ENCODE measurements around the gene CR1.
"Not testable (repeated sequence)": the region's sequence is repeated elsewhere in the genome, so short reads cannot be mapped to it uniquely, and the experiment has no call there.

CR1 gene

GRCh38 chr1:207645635-207646081, 149.7 kb downstream of the CR1 start:
- no peak for DNase-seq

DNA sequence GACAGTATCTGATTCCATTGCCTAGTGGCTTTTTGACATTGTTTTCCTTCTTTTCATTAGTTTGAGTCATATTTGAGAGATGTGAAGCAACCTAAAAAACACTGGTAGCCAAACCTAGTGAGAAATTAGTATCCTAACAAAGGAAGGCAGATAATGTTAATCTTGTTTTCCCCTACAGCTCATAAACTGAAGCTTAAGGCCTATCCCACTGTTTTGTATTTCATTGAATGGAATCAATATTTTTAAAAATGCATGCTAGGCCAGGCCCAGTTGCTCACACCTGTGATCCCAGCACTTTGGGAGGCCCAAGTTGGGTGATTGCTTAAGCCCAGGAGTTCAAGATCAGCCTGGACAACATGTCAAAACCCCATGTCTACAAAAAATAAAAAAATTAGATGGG, 150.2 kb downstream of the CR1 start:
- no peak for DNase-seq

DNA sequence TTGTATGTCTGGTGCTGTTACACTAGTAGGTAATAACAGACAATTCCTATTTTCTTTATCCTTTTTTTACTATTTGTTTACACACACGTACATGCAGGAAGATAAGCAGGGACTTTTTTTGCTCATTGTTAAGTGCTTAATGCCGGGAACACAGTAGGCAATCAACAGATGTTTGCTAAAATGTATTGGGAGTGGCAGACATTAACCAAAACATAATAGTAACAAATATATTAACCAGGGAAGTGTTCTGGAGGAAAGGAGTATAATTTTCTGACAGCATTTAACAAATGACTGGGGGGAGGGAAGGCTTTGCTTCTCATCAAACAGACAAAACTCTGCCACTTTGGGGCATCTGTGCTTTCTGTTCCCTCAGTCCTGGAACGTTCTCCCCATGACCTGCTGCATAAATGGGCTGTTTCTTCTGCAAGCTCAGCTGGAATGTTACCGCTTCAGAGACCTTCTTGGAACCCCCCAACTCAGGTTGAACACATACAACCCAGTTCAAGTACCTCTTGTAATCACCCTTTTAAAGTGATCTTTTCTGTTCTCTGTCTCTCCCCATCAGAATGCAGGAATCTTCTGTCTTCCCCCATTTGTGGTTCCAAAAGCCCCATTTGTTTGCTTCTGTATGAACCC, 151.1 kb downstream of the CR1 start:
- DNase-seq = no peak

DNA sequence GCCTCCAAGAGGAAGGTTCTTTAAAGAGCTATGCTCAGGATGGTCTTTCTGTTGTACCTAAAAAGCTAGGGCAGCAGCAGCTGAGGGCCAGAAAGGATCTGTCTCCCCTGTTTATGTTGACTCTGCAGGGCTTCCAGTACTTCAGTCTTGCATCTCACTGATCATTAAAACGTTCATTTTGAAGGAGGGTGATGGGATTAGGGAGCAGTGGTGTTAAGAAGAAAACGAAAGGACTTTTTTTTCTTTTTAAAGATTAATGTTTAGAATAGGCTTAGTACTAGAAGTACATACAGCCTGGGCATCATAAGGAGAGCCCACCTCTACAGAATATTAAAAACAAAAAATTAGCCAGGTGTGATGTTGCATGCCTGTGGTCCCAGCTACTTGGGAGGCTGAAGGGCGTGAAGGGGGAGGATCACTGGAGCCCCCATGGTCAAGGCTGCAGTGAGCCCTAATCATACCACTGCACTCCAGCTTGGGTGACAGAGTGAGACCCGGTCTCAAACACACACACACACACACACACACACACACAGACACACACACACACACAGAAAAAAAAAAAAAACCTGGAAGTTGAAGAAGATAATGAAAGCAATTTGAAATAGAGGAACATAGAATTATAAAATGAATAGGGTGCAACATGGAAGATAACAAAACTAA, 151.8 kb downstream of the CR1 start:
- no peak for DNase-seq

- no peak for DNase-seq
These were observed 152.6 kb downstream of the CR1 start for GRCh38 chr1:207648334-207649209.

DNA sequence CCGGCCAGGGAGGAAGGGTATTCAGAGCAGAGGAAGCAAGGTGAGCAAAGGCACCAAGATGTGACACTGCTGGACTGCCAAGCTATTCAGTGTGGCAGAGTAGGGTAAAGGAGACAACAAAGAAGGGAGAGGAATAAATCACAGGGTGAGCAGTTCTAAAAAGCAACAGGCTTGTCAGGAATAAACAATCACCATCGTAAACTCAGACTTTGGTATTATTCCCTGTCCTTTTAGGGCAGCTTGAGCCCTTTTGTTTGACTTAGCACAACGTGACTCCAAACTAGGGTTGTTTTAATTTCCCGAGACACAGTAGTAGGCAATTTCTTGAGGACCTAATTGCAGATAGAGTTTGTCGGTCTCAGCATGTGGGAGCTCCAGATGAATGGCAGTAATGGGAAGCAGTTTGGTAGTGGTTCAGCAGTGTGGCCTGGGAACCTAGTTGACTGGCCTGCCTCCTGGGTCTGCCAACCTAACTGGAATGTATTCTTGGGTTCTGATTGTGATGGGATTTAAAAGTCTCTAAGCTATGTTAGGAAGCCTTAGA, 153.3 kb downstream of the CR1 start:
- no peak for DNase-seq

- no peak for DNase-seq
These were observed 154.1 kb downstream of the CR1 start for GRCh38 chr1:207649865-207650580.

DNA sequence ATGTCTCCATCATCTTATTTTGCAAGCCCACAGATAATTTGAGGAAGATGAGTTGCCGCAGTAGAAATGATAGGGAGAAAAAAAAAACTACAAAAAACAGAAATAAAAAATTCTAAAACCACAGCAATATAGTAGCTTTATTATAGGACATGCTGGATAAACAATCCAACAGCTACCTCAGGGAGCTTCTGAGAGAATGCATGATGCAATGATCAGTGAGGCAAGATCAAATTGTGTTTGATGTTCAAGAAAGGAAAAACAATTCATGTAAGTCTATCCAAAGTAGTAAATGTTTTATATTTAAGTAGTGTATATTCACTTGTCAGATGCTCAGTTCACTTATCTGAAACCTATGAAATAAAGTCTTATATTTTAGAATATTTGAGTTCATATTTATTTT, 155.6 kb downstream of the CR1 start:
- no peak for DNase-seq

GRCh38 chr1:207654320-207654719, 158.4 kb downstream of the CR1 start:
- DNase-seq = no peak

DNA sequence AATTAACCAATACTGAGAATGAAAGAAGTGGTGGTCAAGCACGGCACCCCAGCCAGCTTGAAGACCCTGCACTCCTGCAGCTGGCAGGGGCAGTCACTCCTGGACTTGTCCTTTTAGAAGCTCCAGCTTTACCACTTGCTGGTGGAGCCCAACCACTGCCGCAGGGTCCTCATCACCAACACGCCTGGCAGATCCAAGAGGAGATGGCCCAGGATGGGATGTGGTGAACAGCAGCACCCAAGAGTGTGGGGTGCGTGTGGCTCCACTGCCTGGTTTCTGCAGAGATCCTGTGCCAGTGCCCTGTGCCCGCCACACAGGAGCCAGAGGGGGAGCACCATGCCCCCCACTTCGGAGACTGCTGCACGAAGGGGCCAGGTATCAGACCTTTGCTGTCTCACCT, 162.5 kb downstream of the CR1 start:
- DNase-seq = no peak

- DNase-seq = no peak
These were observed 163.0 kb downstream of the CR1 start for GRCh38 chr1:207658904-207659485.

GRCh38 chr1:207659545-207660153, 163.7 kb downstream of the CR1 start:
- no peak for DNase-seq

- not testable (repeated sequence) for DNase-seq
These were observed 165.5 kb downstream of the CR1 start for GRCh38 chr1:207661420-207661819.

- DNase-seq = no peak
These were observed 170.4 kb downstream of the CR1 start for GRCh38 chr1:207666342-207666741.

DNA sequence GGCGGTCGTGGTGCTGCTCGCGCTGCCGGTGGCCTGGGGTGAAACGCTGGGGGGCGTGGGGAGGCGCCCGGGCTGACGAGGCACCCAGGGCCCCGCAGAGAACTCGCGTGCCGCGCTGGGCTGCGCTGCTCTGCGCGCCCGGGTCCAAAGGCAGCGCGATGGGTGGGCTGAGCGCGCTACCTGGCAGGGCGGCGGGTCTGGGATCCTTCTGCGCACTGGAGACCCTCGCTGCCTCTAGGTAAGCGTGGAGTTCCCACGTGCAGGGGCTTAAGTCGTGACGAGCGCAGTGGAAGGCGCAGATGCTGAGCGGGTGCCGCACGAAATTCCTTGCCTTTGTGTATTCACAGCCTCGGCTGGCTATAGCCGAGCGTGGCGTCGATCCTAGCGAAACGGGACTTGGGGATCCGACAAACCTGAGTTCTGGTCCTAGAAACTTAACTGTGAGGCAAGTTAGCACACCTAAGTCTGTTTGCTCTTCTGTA, 173.6 kb downstream of the CR1 start:
- DNase-seq = no peak

GRCh38 chr1:207670192-207670591, 174.2 kb downstream of the CR1 start:
- no peak for DNase-seq

DNA sequence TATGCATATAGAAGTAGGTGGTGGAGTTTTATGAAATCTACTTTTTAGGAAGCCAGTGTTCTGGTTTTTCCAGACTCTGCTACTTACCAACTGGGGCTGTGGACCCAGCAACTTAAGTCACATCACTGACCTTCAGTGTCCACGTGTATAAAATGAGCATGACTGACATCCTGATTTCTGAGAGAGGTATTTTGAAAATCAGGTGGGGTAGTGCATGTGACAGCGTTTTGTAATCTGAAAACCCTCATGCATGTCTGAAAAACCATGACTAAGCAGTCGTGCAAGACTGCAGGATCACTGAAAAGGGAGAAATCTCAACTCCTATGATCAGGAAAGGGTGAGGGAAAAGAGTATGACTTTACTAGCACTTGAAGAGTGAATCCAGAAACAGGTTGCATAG, 175.0 kb downstream of the CR1 start:
- no peak for DNase-seq

DNA sequence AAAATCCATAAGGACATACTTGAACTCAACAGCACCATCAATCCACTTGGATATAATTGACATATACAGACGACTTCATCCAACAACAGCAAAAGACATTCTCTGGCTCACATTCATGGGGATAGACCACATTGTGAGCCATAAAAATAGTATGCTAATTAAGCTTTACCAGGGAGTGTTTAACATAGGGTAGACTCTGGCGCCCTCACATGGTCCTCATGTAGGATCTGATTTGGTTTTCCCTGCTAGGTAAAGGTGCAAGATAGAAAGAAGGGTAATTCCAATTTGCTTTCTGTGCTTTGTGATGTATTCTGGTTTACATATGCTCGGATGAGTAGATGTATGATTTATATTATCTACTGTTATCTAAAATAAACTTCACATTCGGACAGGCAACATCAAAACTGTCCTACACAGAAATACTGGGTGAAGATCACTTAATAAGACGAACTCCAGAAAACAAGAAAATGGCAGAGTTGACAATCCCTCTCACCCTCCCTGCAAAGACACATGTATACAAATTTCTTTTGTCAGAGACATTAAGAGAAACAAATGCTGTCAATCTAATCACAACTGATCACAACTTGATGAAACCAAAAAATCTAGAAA, 176.7 kb downstream of the CR1 start:
- DNase-seq = peak; percentile 39 to 64

- no peak for DNase-seq
These were observed 177.4 kb downstream of the CR1 start for GRCh38 chr1:207673399-207673798.

DNA sequence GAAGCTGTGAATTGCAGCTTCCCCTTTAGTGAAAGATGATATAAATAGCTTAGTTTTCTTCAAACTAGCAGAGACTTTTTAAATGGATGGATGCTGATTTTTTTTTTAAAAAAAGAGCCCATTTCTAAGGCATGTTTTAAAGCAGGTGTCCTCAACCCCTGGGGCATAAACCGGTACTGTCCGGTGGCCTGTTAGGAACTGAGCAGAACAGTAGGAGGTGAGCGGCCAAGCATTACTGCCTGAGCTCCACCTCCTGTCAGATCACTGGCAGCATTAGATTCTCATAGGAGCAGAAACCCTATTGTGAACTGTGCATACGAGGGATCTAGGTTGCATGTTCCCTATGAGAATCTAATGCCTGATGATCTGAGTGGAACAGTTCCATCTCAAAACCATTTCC, 180.2 kb downstream of the CR1 start:
- DNase-seq = no peak
